ENCODE measurements around the gene NDUFB3.
"Not testable (repeated sequence)": the region's sequence is repeated elsewhere in the genome, so short reads cannot be mapped to it uniquely, and the experiment has no call there.

Gene NDUFB3
- total RNA-seq, result 10.6 to 45.5 (median 22.4) reads per million in 9 experiments

DNA sequence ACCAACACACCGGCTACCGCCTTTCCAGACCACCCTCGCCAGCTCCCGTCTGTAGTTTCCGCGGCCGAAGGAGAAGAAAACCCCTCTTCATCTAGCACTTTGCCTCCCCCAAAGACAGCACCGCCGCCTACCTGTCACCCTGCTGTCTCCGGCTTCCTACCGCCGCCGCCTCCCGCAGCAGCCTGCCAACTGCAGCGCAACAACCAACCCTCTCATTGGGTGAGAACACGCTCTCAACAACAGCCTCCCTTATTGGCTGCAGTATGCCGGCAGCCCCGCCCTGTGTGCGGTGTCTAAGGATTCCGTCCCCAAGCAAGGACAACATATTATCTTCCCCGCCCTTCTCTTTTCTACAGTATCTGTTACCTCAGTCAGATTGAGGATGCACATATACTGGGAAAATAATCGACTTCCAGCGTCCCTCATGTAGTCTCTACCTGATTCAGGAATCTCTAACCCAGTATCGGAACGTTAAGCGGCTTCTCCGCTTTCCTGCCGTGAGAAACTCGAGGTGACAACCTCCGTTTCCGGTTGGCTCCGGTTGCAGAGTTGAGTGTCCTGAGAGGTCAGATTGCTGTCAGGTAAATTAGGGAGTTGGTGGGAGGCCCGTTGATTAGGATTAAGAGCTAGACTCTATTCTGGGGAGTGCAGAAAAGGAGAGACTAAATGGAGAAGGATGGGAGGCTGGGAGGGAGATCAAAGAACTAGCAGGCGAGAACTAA lies at the start of gene NDUFB3, which contains the start of gene HYCC2:
Gene NDUFB3 (plus strand): TSS at position 523 of the 722 bp plus-strand sequence. CDS start 6,882 bp downstream, outside the sequence.
Gene HYCC2 (minus strand): TSS at position 193 of the 722 bp plus-strand sequence. CDS start 47,662 bp downstream, outside the sequence.
- peaks cover 27% of the 10 kb centered on the region for H3K36me3 Mint-ChIP-seq (ENCODE audit: insufficient read depth)
- H3K9me3 Mint-ChIP-seq, result no peaks in the 10 kb centered on the region
- H3K4me3 Mint-ChIP-seq, result peak within 1 kb of the TSS; percentile 97 to 100
- H3K4me1 Mint-ChIP-seq (ENCODE audit: low read depth in 2 of 2), result peaks cover 30 to 39% of the 10 kb centered on the region in 2 donors
- peak within 1 kb of the TSS; percentile 96 to 98 for H3K27ac Mint-ChIP-seq
- no peaks in the 10 kb centered on the region for H3K27me3 Mint-ChIP-seq
- DNase-seq, result peak; percentile 91 to 95 (median 94)
- peak; percentile 95 for ATAC-seq (replicated peaks)

DNA sequence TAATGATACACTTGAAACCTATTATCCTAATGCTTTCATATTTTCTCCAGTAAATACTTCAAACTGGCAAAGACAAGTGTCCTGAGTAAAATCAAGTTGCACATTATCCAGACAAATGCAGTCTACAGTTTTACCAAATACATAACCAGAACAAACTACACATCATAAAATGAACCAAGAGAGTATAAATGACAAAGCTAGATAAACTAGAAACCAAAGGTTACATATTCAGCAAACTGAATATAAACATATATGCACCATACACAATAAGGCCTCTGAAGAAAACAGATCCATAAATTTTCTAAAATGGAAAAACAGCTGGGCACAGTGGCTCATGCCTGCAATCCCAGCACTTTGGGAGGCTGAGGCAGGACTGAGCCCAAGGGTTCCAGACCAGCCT lies 47.3 kb upstream of the NDUFB3 start:
- no peak overlapping the region for H3K27ac Mint-ChIP-seq
- no peak overlapping the region for H3K4me3 Mint-ChIP-seq
- ATAC-seq (replicated peaks), result no peak
- DNase-seq, result no peak
- H3K36me3 Mint-ChIP-seq (ENCODE audit: insufficient read depth), result peaks cover 20% of the 10 kb centered on the region
- H3K27me3 Mint-ChIP-seq, result no peaks in the 10 kb centered on the region
- no peaks in the 10 kb centered on the region for H3K9me3 Mint-ChIP-seq
- H3K4me1 Mint-ChIP-seq (ENCODE audit: low read depth in 2 of 2), result peaks cover 18 to 45% of the 10 kb centered on the region in 2 donors

DNA sequence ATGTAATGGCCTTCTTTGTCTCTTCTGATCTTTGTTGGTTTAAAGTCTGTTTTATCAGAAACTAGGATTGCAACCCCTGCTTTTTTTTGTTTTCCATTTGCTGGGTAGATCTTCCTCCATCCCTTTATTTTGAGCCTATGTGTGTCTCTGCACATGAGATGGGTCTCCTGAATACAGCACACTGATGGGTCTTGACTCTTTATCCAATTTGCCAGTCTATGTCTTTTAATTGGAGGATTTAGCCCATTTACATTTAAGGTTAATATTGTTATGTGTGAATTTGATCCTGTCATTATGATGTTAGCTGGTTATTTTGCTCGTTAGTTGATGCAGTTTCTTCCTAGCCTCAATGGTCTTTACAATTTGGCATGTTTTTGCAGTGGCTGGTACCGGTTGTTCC lies 37.4 kb upstream of the NDUFB3 start:
- not testable (repeated sequence) for H3K9me3 Mint-ChIP-seq; H3K27me3 Mint-ChIP-seq; H3K4me1 Mint-ChIP-seq (ENCODE audit: low read depth in 2 of 2); H3K36me3 Mint-ChIP-seq (ENCODE audit: insufficient read depth); ATAC-seq (replicated peaks); H3K27ac Mint-ChIP-seq; H3K4me3 Mint-ChIP-seq; DNase-seq

DNA sequence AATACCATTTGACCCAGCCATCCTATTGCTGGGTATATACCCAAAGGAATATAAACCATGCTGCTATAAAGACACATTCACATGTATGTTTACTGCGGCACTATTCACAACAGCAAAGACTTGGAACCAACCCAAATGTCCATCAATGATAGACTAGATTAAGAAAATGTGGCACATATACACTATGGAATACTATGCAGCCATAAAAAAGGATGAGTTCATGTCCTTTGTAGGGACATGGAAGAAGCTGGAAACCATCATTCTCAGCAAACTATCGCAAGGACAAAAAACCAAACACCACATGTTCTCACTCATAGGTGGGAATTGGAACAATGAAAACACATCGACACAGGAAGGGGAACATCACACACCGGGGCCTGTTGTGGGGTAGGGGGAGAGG lies 33.4 kb upstream of the NDUFB3 start:
- H3K9me3 Mint-ChIP-seq; H3K4me3 Mint-ChIP-seq; ATAC-seq (replicated peaks); H3K27ac Mint-ChIP-seq; H3K27me3 Mint-ChIP-seq; DNase-seq: not testable (repeated sequence)
- peaks cover 4 to 10% of the 10 kb centered on the region in 2 donors for H3K4me1 Mint-ChIP-seq (ENCODE audit: low read depth in 2 of 2)
- H3K36me3 Mint-ChIP-seq (ENCODE audit: insufficient read depth), result peaks cover 21% of the 10 kb centered on the region

DNA sequence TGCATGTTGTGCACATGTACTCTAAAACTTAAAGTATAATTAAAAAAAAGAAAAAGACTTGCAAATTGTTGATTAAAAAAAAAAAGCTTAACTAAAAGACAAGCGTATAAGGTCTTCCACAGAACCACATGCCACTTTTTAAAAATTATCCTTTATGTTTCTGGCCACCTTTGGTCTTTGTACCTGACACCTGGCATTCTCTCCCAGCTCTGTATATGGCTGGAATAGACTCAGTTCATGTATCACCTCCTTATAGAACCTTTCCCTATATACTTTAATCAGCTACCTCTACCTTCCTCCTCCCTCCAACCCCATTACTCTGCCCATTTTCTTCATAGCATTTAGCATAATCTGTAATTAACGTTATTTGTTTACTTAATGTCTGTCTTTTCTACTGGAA lies 32.9 kb upstream of the NDUFB3 start:
- no peak for ATAC-seq (replicated peaks)
- Mint-ChIP-seq H3K36me3 (ENCODE audit: insufficient read depth) (peaks cover 26% of the 10 kb centered on the region), H3K4me1 (ENCODE audit: low read depth in 2 of 2) (peaks cover 6 to 10% of the 10 kb centered on the region in 2 donors), H3K4me3 (no peak overlapping the region), H3K9me3 (peaks cover 0 to 3% of the 10 kb centered on the region in 2 donors), H3K27me3 (no peaks in the 10 kb centered on the region), H3K27ac (no peak overlapping the region)
- DNase-seq, result no peak

DNA sequence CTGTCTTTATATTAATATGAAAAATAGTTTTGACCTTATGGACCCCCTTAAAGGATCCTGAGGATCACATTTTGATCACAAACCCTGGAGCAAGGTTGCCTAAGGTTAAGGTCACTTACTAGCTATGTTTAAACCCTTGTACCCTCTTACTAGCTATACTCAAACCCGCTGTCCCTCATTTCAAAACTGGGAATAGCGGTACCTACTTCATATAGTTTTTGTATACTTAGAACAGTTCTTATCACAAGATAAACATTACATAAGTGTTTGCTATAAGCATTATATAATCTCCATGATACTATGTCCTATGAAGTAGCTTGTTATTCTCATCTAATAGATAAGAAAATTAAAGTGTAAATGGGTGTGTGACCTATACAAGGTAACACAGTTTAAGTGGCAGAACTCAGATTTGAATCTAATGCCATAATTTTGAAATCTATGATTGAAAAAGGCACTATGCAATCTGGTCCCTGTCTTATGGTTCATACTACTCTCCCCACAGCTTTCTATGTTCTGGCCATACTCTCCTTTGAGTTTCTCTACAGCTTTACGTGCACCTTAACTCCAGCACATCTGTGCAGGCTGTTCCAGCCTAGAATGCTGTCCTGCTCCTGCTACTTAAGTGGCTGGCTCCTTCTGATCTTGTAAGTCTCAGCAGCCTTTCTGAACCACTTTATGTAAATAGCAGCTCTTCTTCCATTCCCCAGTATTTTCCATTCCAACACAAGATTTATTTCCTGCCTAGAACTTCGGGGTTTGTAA lies 30.8 kb upstream of the NDUFB3 start:
- Mint-ChIP-seq H3K27ac (peak overlapping the region in 1 of 2 donors; percentile 27), H3K27me3 (no peaks in the 10 kb centered on the region), H3K4me3 (no peak overlapping the region), H3K4me1 (ENCODE audit: low read depth in 2 of 2) (peaks cover 6 to 13% of the 10 kb centered on the region in 2 donors), H3K9me3 (no peaks in the 10 kb centered on the region), H3K36me3 (ENCODE audit: insufficient read depth) (peaks cover 31% of the 10 kb centered on the region)
- ATAC-seq (replicated peaks), result no peak
- DNase-seq, result no peak

DNA sequence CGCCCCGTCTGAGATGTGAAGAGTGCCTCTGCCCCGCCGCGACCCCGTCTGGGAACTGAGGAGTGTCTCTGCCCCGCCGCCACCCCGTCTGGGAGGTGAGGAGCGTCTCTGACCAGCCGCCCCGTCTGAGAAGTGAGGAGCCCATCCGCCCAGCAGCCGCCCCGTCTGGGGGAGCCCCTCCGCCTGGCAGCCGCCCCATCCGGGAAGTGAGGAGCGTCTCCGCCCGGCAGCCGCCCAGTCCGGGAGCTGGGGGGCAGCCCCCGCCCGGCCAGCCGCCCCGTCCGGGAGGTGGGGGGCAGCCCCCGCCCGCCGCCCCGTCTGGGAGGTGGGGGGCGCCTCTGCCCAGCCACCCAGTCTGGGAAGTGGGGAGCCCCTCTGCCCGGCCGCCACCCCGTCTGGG lies 29.4 kb upstream of the NDUFB3 start:
- not testable (repeated sequence) for H3K9me3 Mint-ChIP-seq; H3K4me3 Mint-ChIP-seq; H3K27ac Mint-ChIP-seq; ATAC-seq (replicated peaks); H3K27me3 Mint-ChIP-seq; DNase-seq
- Mint-ChIP-seq H3K4me1 (ENCODE audit: low read depth in 2 of 2) (peaks cover 14 to 27% of the 10 kb centered on the region in 2 donors), H3K36me3 (ENCODE audit: insufficient read depth) (peaks cover 31% of the 10 kb centered on the region)

DNA sequence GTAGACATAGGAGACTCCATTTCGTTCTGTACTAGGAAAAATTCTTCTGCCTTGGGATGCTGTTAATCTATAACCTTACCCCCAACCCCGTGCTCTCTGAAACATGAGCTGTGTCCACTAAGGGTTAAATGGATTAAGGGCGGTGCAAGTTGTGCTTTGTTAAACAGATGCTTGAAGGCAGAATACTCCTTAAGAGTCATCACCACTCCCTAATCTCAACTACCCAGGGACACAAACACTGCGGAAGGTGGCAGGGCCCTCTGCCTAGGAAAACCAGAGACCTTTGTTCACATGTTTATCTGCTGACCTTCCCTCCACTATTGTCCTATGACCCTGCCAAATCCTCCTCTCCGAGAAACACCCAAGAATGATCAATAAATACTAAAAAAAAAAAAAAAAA lies 28.8 kb upstream of the NDUFB3 start:
- H3K4me1 Mint-ChIP-seq (ENCODE audit: low read depth in 2 of 2), result peaks cover 14 to 26% of the 10 kb centered on the region in 2 donors
- ATAC-seq (replicated peaks); DNase-seq; H3K4me3 Mint-ChIP-seq; H3K27me3 Mint-ChIP-seq; H3K9me3 Mint-ChIP-seq: not testable (repeated sequence)
- peaks cover 31% of the 10 kb centered on the region for H3K36me3 Mint-ChIP-seq (ENCODE audit: insufficient read depth)
- peak overlapping the region in 1 of 2 donors; percentile 67 for H3K27ac Mint-ChIP-seq

DNA sequence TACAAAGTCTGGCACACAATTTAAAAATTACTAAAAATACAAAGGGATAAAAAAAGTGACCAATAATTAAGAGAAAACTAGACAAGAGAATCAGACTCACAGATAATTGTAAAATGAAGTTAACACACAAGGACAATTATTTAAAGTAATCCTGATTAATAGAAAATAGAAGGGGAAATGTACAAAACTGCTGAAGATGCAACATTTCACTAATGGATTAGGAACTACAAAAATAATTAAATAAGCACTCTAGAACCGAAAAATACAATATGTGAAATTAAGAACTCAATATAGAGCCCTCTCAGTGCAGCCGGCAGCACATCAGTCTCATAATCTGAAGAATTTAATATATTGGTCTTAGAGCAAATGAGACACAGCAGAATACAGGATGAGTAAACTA lies 24.9 kb upstream of the NDUFB3 start:
- Mint-ChIP-seq H3K36me3 (ENCODE audit: insufficient read depth) (peaks cover 20% of the 10 kb centered on the region), H3K27ac (peak overlapping the region in 1 of 2 donors; percentile 6), H3K27me3 (no peaks in the 10 kb centered on the region), H3K4me3 (no peak overlapping the region), H3K4me1 (ENCODE audit: low read depth in 2 of 2) (peaks cover 15 to 28% of the 10 kb centered on the region in 2 donors), H3K9me3 (peaks cover 0 to 10% of the 10 kb centered on the region in 2 donors)
- ATAC-seq (replicated peaks), result no peak
- no peak for DNase-seq

DNA sequence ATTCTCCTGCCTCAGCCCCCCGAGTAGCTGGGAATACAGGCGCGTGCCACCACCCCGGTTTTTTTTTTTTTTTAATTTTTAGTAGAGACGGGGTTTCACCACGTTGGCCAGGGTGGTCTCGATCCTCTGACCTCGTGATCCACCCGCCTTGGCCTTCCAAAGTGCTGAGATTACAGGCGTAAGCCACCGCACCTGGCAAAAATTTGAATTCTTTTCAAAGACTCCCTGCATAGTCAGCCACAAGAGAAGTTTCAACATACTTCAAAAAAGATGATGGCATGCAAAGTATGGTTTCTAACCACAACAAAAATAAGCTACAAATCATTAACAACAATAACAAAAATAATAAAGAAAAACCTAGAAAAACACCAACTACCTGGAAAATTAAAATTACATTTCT lies 22.3 kb upstream of the NDUFB3 start:
- DNase-seq (no peak), ATAC-seq (replicated peaks) (no peak)
- no peak overlapping the region for H3K4me3 Mint-ChIP-seq
- H3K4me1 Mint-ChIP-seq (ENCODE audit: low read depth in 2 of 2), result peaks cover 19 to 32% of the 10 kb centered on the region in 2 donors
- peaks cover 0 to 10% of the 10 kb centered on the region in 2 donors for H3K9me3 Mint-ChIP-seq
- H3K27me3 Mint-ChIP-seq, result no peaks in the 10 kb centered on the region
- H3K27ac Mint-ChIP-seq, result no peak overlapping the region
- peaks cover 6% of the 10 kb centered on the region for H3K36me3 Mint-ChIP-seq (ENCODE audit: insufficient read depth)

DNA sequence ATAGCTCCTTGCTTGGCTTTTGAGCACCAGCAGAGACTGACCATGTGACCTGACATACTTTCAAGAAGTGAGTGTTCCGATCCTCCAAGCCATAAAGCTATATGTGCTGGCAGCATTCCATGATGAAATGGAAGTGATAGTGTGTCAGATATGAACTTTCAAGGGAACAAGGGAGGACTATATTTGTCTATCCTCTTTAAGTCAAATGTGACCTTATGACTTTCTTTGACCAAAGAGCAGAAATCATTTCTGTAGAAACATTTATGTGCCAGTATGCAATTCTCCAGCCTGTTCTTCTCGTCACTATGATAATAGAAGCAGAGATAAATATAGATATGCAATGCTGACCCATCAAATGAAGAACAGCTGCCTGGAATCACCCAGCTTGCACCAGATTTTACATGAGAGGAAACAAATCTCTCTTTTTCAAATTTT lies 14.7 kb upstream of the NDUFB3 start:
- H3K9me3 Mint-ChIP-seq, result no peaks in the 10 kb centered on the region
- peak overlapping the region in 1 of 2 donors; percentile 70 for H3K27ac Mint-ChIP-seq
- DNase-seq (no peak), ATAC-seq (replicated peaks) (no peak)
- H3K4me1 Mint-ChIP-seq (ENCODE audit: low read depth in 2 of 2), result peaks cover 27 to 42% of the 10 kb centered on the region in 2 donors
- no peak overlapping the region for H3K4me3 Mint-ChIP-seq
- H3K27me3 Mint-ChIP-seq, result no peaks in the 10 kb centered on the region
- H3K36me3 Mint-ChIP-seq (ENCODE audit: insufficient read depth), result peaks cover 11% of the 10 kb centered on the region

DNA sequence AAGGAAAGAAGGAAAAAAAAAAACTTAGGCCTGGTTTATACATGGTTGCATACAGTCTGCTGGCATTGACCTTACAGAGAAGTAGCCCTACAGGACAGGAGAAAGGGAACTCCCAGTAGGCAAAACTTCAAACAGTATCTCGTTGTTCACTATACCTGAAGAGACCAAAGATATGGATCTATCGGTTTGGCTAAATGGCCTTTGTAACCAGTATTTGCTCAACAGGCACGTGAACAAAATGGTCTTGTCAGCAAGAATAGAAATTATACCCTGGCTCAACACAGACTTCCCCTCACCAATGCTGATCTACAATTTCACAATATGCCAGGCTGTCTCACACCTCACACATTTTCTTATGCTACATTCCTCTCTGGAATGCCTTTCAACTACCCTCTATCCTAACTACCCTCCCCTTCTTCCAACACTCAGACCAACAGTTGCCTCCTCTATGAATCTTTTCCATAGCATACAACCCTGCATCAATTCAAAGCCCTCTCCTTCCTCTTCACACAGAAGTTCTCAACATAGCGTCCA lies 14.0 kb upstream of the NDUFB3 start:
- no peak for DNase-seq
- Mint-ChIP-seq H3K4me3 (no peak overlapping the region), H3K27me3 (no peaks in the 10 kb centered on the region), H3K27ac (peak overlapping the region; percentile 2 to 53), H3K9me3 (no peaks in the 10 kb centered on the region), H3K36me3 (ENCODE audit: insufficient read depth) (peaks cover 9% of the 10 kb centered on the region), H3K4me1 (ENCODE audit: low read depth in 2 of 2) (peaks cover 23 to 40% of the 10 kb centered on the region in 2 donors)
- ATAC-seq (replicated peaks), result no peak

DNA sequence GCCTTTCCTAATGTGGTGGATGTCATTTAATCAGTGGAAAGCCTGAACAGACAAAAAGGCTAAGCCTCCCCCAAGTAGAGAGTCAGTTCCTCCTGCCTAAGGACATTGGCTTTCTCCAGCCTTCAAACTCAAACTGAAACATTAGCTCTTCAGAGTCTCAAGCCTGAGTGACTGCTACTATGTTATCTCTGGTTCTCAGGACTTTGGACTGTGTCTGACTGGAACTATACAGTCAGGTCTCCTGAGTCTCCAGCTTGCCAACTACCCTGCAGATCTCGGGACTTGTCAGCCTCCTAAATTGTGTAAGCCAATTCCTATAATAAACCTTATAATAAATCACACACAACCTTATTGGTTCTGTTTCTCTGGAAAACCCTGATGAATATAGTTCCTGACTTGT lies 12.9 kb upstream of the NDUFB3 start:
- Mint-ChIP-seq H3K9me3 (no peaks in the 10 kb centered on the region), H3K27ac (peak overlapping the region; percentile 2 to 53), H3K36me3 (ENCODE audit: insufficient read depth) (peaks cover 13% of the 10 kb centered on the region), H3K4me1 (ENCODE audit: low read depth in 2 of 2) (peaks cover 31 to 50% of the 10 kb centered on the region in 2 donors), H3K27me3 (no peaks in the 10 kb centered on the region), H3K4me3 (no peak overlapping the region)
- ATAC-seq (replicated peaks), result no peak
- no peak for DNase-seq
